Urothelium cell line (cell line): ENCODE measurements around the gene PSAPL1.

ENCODE experiments used
- DNase-seq: peaks from one replicate; pipeline ENCODE4 v3.0.0; 2011; ENCODE audit warnings: low spot score, mixed read lengths
- FAIRE-seq: peaks from 2 replicates; lab custom pipeline; 2011; peaks lifted over from hg19 to GRCh38; lab: Jason Lieb, UNC

PSAPL1 gene

DNA sequence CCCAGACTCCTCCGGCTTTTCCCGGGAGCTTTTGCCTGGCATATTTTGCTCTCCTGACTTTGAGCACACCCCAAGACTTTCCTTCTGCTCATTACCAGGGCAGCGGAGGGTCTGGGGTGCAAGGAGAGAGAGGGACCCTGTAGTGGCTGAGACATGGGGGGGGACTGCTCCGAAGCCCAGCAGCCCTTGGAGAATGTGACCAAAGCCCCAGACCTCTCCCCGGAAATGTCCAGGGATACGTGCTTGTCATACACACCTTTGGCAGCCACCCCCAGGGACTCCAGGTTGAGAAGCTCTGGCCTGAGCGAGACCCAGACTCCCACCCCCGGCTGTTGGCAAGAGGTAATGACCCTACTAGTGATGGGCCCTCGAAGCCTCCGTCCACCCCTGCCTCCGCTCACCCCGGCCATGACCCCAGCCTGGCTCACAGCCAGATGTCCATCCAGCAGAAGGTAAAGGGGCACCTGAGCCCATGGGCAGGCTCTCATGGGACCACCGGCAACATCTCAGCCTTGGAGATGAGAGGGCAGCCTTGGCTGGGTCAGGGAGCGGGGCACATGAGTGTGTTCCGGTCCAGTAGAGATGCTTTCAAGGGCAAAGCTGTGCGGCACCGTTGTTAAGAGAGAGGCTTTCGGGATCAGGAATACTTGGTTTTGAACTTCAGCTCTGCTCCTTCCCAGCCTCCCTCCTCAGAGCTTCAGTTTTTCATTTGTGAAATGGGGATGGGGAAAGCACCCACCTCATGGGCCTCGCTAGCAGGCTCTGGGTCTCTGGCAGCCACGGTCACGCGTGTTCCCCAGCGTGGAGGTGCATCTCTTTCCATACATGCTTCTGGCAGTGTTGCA lies 2.0 kb downstream of the PSAPL1 start:
- DNase-seq (no peak), FAIRE-seq (no peak)

DNA sequence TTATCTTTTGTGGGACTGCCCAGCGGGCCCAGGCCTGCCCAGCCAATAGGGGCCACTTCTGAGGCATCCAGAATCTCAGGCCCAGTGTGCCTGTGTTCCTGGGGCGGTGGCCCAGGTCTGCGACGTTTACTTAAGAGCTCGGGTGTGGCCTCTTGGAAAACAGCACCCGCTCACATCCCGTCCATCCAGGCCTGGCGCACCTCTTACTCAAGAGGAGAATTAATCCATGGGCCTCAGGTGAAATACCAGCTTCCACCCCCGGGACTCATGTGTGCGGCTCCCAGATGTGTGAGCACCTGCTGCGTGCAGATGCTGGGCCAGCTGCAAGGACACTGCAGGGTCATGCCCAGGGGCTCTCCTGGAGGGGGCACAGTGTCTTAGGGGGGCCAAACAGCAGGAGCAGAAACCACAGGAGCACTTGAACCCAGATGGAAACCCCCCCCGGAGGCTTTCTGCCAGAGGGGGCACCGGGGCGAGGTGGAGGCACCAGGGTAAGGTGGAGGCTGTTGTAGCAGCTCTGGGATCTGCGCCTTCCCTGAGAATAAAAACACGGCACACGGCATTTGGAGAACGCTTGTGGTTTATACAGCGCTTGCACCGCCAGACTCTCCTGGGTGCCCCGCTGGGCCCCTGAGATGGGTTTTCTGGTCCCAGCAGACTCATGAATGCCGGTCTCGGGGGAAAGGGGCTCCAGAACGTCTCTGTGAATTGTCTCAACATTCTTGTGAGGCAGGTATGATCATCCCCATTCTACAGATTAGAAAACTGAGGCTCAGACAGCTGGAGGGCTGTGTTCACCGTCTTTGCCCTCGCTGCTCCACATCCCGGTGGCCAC lies 2.8 kb downstream of the PSAPL1 start:
- DNase-seq (no peak), FAIRE-seq (no peak)

GRCh38 chr4:7430965-7431695 lies 3.6 kb downstream of the PSAPL1 start:
- FAIRE-seq = no peak
- no peak for DNase-seq

- no peak for FAIRE-seq
- DNase-seq = peak; percentile 66
Measured at GRCh38 chr4:7430368-7430964, 4.3 kb downstream of the PSAPL1 start.

- DNase-seq (no peak), FAIRE-seq (no peak)
Measured at GRCh38 chr4:7429601-7430078, 5.1 kb downstream of the PSAPL1 start.

DNA sequence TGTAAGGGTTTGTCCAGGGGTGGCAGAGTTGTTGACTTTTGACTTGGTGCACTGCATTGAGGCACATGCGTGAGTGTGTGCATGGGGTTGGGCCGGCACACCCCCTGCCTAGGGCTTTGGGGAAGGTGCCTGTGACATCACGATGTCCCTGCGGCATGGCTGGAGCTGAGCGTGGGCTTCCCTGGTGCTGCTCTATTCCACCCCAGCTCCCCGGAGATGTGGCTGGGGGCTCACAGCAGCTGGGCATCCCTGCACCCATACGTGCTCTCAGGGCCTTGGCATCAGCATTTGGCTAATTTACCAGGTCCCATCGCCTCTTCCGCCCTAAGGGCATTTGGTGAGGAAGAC lies 5.7 kb downstream of the PSAPL1 start:
- FAIRE-seq = no peak
- DNase-seq = no peak

- FAIRE-seq = no peak
- DNase-seq = no peak
Measured at GRCh38 chr4:7428261-7429068, 6.3 kb downstream of the PSAPL1 start.

DNA sequence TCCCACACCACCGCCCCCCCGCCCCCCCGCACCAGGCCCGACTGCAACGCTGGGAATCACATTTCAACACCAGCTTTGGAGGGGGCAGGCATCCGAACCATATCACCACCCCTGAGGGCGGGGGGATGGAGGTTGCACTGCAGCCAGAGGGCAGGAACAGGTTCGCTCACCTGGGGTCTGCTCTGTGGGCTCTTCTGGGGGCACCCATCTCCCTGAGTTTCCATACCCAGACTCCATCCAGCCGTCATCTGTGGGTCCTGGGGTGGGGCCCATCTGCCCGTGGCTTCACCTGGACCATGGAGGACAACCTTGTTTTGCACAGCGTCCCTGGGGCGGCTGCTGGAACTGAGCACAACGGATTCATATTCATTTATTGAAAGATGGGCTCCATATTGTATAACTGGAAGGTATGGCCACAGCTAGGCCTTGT lies 6.9 kb downstream of the PSAPL1 start:
- DNase-seq (no peak), FAIRE-seq (no peak)

DNA sequence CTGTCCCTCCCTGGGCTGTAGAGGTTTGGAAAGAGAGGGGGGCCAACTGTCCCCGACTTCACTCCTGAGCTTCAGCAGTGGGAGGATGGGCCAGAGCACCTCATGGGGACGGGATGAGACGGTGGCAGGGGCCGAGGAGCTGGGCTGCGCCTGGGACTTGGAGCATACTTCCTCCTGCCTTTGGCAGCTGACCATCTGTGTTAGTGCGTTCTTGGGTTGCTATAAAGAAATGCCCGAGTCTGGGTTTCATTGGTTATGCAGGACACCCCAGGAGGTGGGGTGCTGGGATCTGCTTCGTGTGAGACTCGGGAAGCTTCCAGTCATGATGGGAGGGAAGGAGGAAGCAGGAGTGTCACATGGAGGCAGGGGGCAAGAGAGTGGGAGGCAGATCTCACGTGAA lies 7.4 kb downstream of the PSAPL1 start:
- FAIRE-seq (no peak), DNase-seq (no peak)

DNA sequence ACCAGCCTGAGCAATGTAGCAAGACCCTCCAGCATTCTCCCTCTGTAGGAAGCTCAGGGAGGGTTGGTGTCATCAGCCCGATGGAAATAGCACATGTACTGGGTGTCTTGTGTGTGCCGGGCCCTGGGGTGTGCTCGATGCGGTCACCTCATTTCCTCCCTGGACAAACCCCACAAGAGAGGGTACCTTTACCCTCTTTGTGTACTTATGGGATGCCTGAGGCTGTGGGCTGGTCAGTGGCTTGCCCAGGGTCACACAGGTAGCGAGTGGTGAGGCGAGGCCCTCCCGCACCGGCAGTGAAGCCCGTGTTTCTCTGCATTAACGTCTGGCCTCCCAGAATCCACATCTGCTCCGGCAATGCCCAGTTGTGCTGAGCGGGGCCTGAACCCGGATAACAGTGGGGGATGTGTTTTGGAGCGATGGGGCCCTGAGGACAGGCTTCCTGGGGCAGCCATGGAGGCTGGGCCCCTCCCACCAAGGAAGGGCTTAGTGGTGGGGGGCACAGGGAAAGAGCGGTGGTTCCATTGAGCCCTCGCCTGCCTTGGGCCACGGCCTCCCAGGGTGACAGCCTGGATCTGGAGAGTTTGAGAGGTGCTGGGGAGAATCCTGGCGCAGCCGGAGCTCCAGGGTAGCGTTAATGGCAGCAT lies 8.1 kb downstream of the PSAPL1 start:
- FAIRE-seq = no peak
- DNase-seq = no peak

DNA sequence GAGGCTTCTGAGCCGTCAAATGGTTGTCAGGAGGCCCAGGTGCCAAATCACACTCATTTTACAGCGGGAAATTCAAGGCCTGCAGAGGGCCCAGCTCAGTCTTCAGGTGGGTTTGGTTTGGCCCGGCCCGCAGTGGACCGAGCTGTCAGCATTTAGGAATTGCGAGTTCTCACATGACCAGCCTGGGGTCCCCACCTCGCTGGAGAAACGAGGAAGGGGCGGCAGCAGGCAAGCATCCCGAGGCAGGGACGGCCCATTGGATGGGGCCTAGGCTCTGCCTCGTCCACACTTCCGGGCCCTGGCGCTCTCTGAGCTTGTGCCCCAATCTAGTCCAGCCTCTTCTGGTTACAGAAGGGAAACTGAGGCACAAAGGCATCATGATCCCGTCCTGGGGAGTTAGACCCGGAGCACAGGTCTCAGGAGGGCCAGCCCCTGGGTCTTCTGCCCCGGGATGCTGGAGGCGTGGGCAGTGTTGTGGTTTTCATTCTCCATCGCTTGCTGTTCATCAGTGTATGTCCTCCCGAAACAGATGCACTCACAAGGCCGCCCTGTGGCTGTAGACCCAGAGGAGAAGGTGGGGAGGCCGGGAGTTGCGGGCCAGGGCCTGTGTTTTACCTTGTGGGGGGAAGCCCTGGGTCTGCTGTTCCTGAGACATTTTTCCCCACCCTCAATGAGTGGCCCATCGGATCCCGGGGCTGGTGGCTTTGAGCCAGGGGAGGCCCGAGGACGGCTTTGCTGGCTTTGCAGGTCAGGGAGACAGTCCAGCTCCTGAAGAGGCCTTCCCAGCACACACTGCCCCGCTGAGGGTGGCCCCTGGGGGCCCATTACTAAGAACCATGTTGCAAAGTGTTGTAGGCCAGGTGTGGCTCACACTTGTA lies 8.9 kb downstream of the PSAPL1 start:
- FAIRE-seq = no peak
- DNase-seq = no peak

GRCh38 chr4:7425124-7425523 lies 9.6 kb downstream of the PSAPL1 start:
- no peak for FAIRE-seq
- no peak for DNase-seq

DNA sequence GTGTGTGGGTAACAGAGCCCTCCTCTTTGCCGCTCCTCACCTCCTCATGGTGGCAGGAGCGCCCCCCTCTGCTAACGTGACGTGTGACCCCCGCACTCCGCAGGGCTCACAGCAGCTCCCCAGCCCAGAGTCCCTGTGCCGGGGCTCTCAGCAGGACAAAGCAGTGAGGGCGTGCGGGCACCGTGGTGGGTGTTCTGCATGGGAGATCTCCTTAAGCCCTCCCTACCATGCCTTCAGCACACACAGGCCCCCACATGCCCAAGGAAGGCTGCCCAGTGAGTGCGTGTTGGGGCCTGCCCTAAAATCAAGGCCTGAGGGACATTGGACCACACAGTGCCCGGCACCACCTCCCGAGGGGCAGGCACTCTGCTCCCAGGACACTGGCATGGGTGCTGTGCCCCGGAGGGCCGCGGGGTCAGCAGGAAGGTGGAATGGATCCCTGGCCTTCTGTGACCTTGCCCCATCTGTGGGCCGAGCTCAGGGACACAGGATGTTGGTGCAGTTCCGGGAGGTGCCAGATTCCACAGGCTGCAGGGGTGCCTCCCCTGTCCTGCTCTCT lies 10.1 kb downstream of the PSAPL1 start:
- DNase-seq (no peak), FAIRE-seq (no peak)

DNA sequence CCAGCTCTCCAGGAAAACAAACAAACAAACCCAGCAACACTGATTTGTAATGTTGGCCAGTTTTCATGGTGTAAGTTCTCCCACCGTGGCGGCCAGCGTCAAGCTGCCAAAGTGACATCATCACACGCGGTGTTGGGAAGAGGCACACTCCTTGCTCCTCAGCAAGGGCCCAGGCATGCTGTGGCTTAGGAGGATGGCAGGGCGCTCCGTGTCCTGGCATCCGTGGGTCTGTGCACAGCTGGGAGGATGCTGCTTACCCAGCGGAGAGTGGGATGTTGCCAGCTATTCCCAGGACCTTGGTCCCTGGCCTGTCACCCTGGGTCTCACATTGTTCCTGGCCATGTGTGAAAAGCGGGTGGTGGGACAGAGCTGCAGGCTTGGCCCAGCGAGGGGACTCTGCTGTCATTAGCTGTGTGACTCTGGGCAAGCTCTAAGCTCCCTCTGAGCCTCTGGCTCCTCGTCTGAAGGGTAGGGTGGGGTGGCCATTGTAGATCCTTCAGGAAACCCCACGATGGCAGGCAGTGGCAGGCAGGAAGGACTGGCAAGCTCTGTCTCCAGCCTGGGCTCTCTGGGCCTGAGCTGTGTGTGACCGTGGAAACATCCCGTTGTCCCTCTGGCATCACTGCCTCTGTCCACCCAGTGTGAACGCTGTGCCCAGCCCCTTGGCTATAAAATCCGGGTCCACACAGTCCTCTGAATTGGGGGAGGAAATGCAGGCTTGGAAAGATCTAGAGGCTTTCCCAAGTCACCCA lies 10.8 kb downstream of the PSAPL1 start:
- FAIRE-seq (no peak), DNase-seq (no peak)

- FAIRE-seq = no peak
- no peak for DNase-seq
Measured at GRCh38 chr4:7423391-7423790, 11.3 kb downstream of the PSAPL1 start.

- DNase-seq (no peak), FAIRE-seq (no peak)
Measured at GRCh38 chr4:7422898-7423180, 11.9 kb downstream of the PSAPL1 start.

GRCh38 chr4:7422151-7422897 lies 12.4 kb downstream of the PSAPL1 start:
- DNase-seq = no peak
- FAIRE-seq = no peak
